Left ventricle myocardium inferior (tissue), 1 donor: Measurements from ENCODE around the gene PATJ. TPM values are rescaled to one million over a fixed set of nuclear protein-coding genes. Genes with fewer than 3 reads are reported as not detected.
A peak's percentile ranks its signal among the peaks of the same experiment; 100 is the strongest.

Experiments used
- DNase-seq: peaks from one replicate; pipeline ENCODE4 v3.0.0-alpha.2; 2020
- H3K27ac ChIP-seq: fragments of 200-600 bp; replicated peaks from 2 replicates; pipeline ENCODE4 v1.8.0; 2021
- H3K27me3 ChIP-seq: fragments of 200-600 bp; 2 replicates; pipeline ENCODE4 v1.8.0; 2021; ENCODE audit warnings: low read depth
- H3K36me3 ChIP-seq: fragments of 200-600 bp; 2 replicates; pipeline ENCODE4 v1.8.0; 2021
- H3K4me1 ChIP-seq: fragments of 200-600 bp; 2 replicates; pipeline ENCODE4 v1.8.0; 2021
- H3K4me3 ChIP-seq: fragments of 200-600 bp; 2 replicates; pipeline ENCODE4 v1.8.0; 2021; ENCODE audit warnings: mild to moderate bottlenecking, moderate library complexity
- H3K9me3 ChIP-seq: fragments of 200-600 bp; replicated peaks from 2 replicates; pipeline ENCODE4 v1.8.0; 2021
- CTCF ChIP-seq: fragments of 200-600 bp; IDR thresholded peaks from 2 replicates; pipeline ENCODE4 v1.8.0; 2021; ENCODE audit warnings: antibody characterized with exemption, mild to moderate bottlenecking, borderline replicate concordance
- intact Hi-C: fragments of 100-400 bp; cut with micrococcal nuclease; formaldehyde crosslinking; loops from one replicate; pipeline ENCODE4 v1.11.0; 2022
- total RNA-seq: library from RNA; stranded (reverse); fragmentation: NEBNext Ultra II Directional; extraction: Animal tissue kit (Norgen Biotek cat#: 25700); gene quantifications from one replicate; pipeline ENCODE4 v1.2.1, GENCODE V29; 2021
- donor health status: DM: no; HTN: yes; CAD: no; lungs with severe emphysema.

The PATJ gene
- total RNA-seq, 1 donor from 2014 or later: 166 TPM

DNA sequence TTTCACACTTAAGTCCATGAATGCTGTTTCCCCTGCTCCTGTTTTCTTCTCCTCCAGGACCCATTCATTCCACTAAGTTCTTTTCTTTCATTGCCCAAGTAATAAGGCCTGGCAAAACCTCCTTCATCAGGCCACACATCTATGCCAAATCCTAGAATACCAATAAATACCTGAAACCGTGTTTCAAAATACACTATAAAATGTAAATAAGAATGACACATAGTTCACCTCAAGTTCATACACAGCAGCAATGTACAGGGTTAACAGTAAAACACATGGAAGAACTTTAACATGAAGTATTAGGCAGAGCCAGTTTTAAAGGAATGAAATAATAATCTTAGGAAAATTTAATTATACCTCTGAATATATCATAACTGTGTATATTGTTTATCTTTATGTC, 365.6 kb downstream of the PATJ start:
- no peak for DNase-seq
- no peaks in the 10 kb centered on the region for H3K27me3 ChIP-seq
- TF ChIP-seq CTCF: no peak
- H3K27ac ChIP-seq: no peak overlapping the region
- H3K36me3 ChIP-seq: no peaks in the 10 kb centered on the region
- intact Hi-C loops: no loop called here
- H3K9me3 ChIP-seq: no peaks in the 10 kb centered on the region
- peaks cover 15% of the 10 kb centered on the region for H3K4me1 ChIP-seq
- H3K4me3 ChIP-seq: no peak overlapping the region

- intact Hi-C loops: no loop called here
- H3K4me1 ChIP-seq: peaks cover 15% of the 10 kb centered on the region
- no peak for TF ChIP-seq CTCF
These were observed 366.8 kb downstream of the PATJ start for GRCh38 chr1:62109124-62109523.

DNA sequence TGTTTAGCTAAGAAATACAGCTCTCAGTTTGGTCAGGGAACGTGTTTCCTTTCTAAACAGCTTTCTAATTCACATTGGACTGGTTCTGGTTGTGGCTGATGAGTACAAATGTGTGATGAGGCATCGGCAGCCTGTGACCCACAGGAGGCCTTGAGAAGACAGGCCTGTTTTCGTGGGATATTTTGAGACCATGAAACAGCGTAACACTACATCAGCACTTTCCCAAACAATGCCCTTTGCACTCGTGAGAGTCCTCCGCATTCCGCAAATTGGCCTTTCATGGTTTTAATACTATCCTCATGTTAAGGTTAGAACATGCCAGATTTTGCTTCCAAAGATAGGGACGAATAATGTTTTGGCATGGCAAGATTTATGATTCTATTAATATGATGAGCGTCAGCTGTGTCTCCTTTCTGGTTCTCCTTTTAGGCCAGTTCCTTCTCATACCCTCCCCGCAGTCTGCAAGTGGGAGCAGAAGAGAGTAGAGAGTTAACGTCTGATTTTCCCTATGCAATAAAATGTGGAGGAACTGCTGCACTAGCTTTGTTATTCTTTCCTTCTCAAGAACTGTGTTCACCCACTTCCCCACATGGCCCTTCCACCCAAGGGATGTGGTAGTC, 368.0 kb downstream of the PATJ start:
- H3K9me3 ChIP-seq: no peaks in the 10 kb centered on the region
- intact Hi-C loops: no loop called here
- H3K4me1 ChIP-seq: peaks cover 15% of the 10 kb centered on the region
- H3K27me3 ChIP-seq: no peaks in the 10 kb centered on the region
- DNase-seq: no peak
- H3K36me3 ChIP-seq: no peaks in the 10 kb centered on the region
- no peak for TF ChIP-seq CTCF
- H3K27ac ChIP-seq: peak overlapping the region; percentile 46
- H3K4me3 ChIP-seq: no peak overlapping the region

More at GRCh38 chr1:62109124-62109523, 366.8 kb downstream of the PATJ start:
- Histone ChIP-seq H3K9me3 (no peaks in the 10 kb centered on the region), H3K36me3 (no peaks in the 10 kb centered on the region), H3K27me3 (no peaks in the 10 kb centered on the region), H3K4me3 (no peak overlapping the region), H3K27ac (no peak overlapping the region)
- DNase-seq: no peak

DNA sequence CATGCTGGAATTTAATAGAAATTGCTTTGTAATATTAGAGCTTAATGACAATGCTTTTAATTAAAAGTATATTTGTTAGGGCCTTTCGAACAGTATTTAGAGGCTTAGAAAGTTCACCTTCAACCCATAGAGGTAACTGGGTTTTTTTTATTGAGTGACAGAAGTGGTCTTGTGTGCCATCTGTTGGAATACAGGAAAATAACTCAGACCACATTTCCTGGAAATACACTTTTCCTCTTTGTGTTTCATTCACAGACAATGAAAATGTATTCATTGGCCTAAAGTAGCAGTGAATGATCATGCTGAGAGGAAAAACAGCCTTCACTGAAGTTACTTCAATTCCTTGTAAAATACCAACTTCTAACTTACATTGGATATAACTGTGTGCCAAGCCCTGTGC, 368.8 kb downstream of the PATJ start:
- peaks cover 15% of the 10 kb centered on the region for H3K4me1 ChIP-seq
- TF ChIP-seq CTCF: peak; percentile 29
- no peaks in the 10 kb centered on the region for H3K9me3 ChIP-seq
- H3K36me3 ChIP-seq: no peaks in the 10 kb centered on the region
- H3K27me3 ChIP-seq: no peaks in the 10 kb centered on the region
- no peak for DNase-seq
- H3K4me3 ChIP-seq: no peak overlapping the region
- intact Hi-C loops: no loop called here
- peak overlapping the region; percentile 46 for H3K27ac ChIP-seq

GRCh38 chr1:62113507-62113906, 371.2 kb downstream of the PATJ start:
- Histone ChIP-seq H3K27me3 (no peaks in the 10 kb centered on the region), H3K4me3 (no peak overlapping the region), H3K4me1 (peaks cover 15% of the 10 kb centered on the region), H3K9me3 (no peaks in the 10 kb centered on the region), H3K36me3 (no peaks in the 10 kb centered on the region), H3K27ac (no peak overlapping the region)
- intact Hi-C loops: no loop called here
- DNase-seq: no peak
- TF ChIP-seq CTCF: no peak
